PFSK-1 (cell line): Measurements from ENCODE around the gene CFD.

Source experiments
- FOXP2 ChIP-seq: optimal IDR thresholded peaks from 2 replicates; pipeline ENCODE3; 2011; ENCODE audit warnings: borderline replicate concordance, control low read depth, inconsistent platforms; ENCODE audit not compliant: insufficient read depth; ENCODE audit errors: extremely low read length, extremely low read depth
- POLR2AphosphoS5 ChIP-seq: IDR thresholded peaks from 2 replicates; pipeline ENCODE4 v1.6.1; 2012; ENCODE audit warnings: low read depth, mild to moderate bottlenecking, control low read depth, low read length, moderate library complexity
- SIN3A ChIP-seq: IDR thresholded peaks from 2 replicates; pipeline ENCODE4 v1.6.1; 2012; ENCODE audit warnings: mild to moderate bottlenecking, low read length, moderate library complexity, borderline replicate concordance; ENCODE audit not compliant: insufficient read depth
- TAF1 ChIP-seq: IDR thresholded peaks from 2 replicates; pipeline ENCODE4 v1.6.1; 2012; ENCODE audit warnings: low read length, control low read depth, borderline replicate concordance; ENCODE audit not compliant: insufficient read depth
- TF ChIP-seq, protein P1 (sequence below), 2 experiments: IDR thresholded peaks; 2 replicates each; pipeline versions ENCODE4 v1.6.1 to v1.8.0; 2011 to 2012; ENCODE audit warnings: low read depth in 2 of 2, low read length in 2 of 2, control low read depth in 1 of 2, inconsistent platforms in 1 of 2, mild to moderate bottlenecking in 1 of 2, moderate library complexity in 1 of 2; ENCODE audit not compliant: insufficient read depth in 1 of 2

CFD gene

DNA sequence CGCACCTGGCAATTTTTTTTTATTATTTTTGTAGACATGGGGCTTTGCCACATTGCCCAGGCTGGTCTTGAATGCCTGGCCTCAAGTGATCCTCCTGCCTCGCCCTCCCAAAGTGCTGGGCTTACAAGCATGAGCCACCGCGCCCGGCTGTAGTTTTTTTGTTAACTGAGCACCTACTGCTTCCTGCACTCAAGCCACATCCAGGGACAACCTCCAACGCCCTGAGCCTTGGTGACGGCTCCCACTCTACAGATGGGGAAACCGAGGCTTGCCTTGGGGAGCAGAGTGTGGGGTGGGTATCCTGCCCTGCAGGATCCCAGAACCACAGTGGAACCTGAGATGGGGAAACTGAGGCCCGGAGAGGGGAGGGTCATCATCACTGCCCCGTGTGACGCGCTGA is 4.3 kb upstream of the CFD start:
- TF ChIP-seq, protein P1, sequence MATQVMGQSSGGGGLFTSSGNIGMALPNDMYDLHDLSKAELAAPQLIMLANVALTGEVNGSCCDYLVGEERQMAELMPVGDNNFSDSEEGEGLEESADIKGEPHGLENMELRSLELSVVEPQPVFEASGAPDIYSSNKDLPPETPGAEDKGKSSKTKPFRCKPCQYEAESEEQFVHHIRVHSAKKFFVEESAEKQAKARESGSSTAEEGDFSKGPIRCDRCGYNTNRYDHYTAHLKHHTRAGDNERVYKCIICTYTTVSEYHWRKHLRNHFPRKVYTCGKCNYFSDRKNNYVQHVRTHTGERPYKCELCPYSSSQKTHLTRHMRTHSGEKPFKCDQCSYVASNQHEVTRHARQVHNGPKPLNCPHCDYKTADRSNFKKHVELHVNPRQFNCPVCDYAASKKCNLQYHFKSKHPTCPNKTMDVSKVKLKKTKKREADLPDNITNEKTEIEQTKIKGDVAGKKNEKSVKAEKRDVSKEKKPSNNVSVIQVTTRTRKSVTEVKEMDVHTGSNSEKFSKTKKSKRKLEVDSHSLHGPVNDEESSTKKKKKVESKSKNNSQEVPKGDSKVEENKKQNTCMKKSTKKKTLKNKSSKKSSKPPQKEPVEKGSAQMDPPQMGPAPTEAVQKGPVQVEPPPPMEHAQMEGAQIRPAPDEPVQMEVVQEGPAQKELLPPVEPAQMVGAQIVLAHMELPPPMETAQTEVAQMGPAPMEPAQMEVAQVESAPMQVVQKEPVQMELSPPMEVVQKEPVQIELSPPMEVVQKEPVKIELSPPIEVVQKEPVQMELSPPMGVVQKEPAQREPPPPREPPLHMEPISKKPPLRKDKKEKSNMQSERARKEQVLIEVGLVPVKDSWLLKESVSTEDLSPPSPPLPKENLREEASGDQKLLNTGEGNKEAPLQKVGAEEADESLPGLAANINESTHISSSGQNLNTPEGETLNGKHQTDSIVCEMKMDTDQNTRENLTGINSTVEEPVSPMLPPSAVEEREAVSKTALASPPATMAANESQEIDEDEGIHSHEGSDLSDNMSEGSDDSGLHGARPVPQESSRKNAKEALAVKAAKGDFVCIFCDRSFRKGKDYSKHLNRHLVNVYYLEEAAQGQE (IDR thresholded peaks at IDR 0.05; ENCODE audit: insufficient read depth in 1 of 2, low read depth in 2 of 2, low read length in 2 of 2) = no peak
- no peak for TF ChIP-seq FOXP2
- no peak for TF ChIP-seq SIN3A
- TF ChIP-seq TAF1 = no peak
- no peak for TF ChIP-seq POLR2AphosphoS5

- TF ChIP-seq, protein P1 (IDR thresholded peaks at IDR 0.05; ENCODE audit: insufficient read depth in 1 of 2, low read depth in 2 of 2, low read length in 2 of 2) = no peak
- TF ChIP-seq TAF1 (no peak), SIN3A (no peak), FOXP2 (no peak), POLR2AphosphoS5 (no peak)
These were observed 3.8 kb upstream of the CFD start for GRCh38 chr19:855566-856120.

DNA sequence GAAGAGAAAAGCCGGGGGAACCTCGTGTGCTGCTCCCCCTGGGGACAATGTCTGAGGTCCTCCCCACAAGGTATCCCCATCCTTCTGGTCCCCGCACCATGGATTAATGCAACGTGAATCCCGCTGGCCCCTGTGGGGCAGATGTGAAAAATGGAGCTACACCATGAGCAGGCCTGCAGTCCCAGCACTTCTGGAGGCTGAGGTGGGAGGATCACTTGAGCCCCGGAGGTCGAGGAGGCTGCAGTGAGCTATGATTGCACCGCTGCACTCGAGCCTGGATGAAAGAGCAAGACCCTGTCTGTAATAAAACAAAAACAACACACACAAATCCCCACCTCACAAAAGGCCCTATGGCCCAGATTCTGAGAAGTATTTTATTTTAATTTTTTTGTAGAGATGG is 1.2 kb upstream of the CFD start:
- no peak for TF ChIP-seq SIN3A

- TF ChIP-seq SIN3A (no peak), FOXP2 (no peak), POLR2AphosphoS5 (no peak), TAF1 (no peak)
- TF ChIP-seq, protein P1 (IDR thresholded peaks at IDR 0.05; ENCODE audit: insufficient read depth in 1 of 2, low read depth in 2 of 2, low read length in 2 of 2) = no peak
These were observed 1.8 kb downstream of the CFD start for GRCh38 chr19:861141-861755.

GRCh38 chr19:861756-862580 is 2.5 kb downstream of the CFD start:
- no peak for TF ChIP-seq FOXP2
- no peak for TF ChIP-seq SIN3A
- no peak for TF ChIP-seq TAF1
- no peak for TF ChIP-seq POLR2AphosphoS5
- TF ChIP-seq, protein P1 (IDR thresholded peaks at IDR 0.05; ENCODE audit: insufficient read depth in 1 of 2, low read depth in 2 of 2, low read length in 2 of 2) = no peak
